ENCODE measurements around the gene RALY.

- TF ChIP-seq CTCF (IDR thresholded peaks at IDR 0.05) (no peak), POLR2A (IDR thresholded peaks at IDR 0.05) (no peak)
Observed at GRCh38 chr20:34010405-34010931, 16.8 kb downstream of the RALY start.

Data from body of pancreas (tissue), 4 donors.